Lung (tissue), 12 donors: ENCODE data around the gene IFT43. TPM values are rescaled to one million over a fixed set of nuclear protein-coding genes. Genes with fewer than 3 reads are reported as not detected.

Experiments used
- ATAC-seq: fragments of 200-7000 bp; cut with Tn5 transposase; one replicate; pipeline ENCODE4 v1.9.1; 2020; ENCODE audit warnings: moderate number of reproducible peaks; ENCODE audit not compliant: insufficient read depth, low FRiP score
- DNase-seq, 3 donors: peaks; one replicate each; pipeline ENCODE4 v3.0.0-alpha.2; 2013 to 2017
- H3K27ac ChIP-seq, 2 donors: one replicate each; pipeline ENCODE4 v1.5.1; 2013; ENCODE audit warnings: mild to moderate bottlenecking in 2 of 2, moderate library complexity in 2 of 2, control low read depth in 1 of 2, inconsistent platforms in 1 of 2, low read depth in 1 of 2, low read length in 1 of 2
- H3K27me3 ChIP-seq, 3 donors: one replicate each; pipeline ENCODE4 v1.5.1; 2013; ENCODE audit warnings: low read length in 2 of 3; ENCODE audit not compliant: control insufficient read depth in 3 of 3, insufficient read depth in 3 of 3
- H3K36me3 ChIP-seq, 4 donors: one replicate each; pipeline ENCODE4 v1.5.1; 2013; ENCODE audit warnings: low read length in 4 of 4, mild to moderate bottlenecking in 1 of 4, moderate library complexity in 1 of 4; ENCODE audit not compliant: control insufficient read depth in 4 of 4, insufficient read depth in 4 of 4
- H3K4me1 ChIP-seq, 5 donors: one replicate each; pipeline ENCODE4 v1.5.1; 2013; ENCODE audit warnings: low read length in 5 of 5, mild to moderate bottlenecking in 2 of 5, moderate library complexity in 1 of 5; ENCODE audit not compliant: control insufficient read depth in 5 of 5, insufficient read depth in 5 of 5
- H3K4me3 ChIP-seq: one replicate; pipeline ENCODE4 v1.5.1; 2013; ENCODE audit warnings: mild to moderate bottlenecking, control low read depth, moderate library complexity
- H3K9ac ChIP-seq, 2 donors: one replicate each; pipeline ENCODE4 v1.5.1; 2013; ENCODE audit warnings: low read length in 2 of 2, control low read depth in 1 of 2; ENCODE audit not compliant: insufficient read depth in 1 of 2
- H3K9me3 ChIP-seq, 4 donors: one replicate each; pipeline ENCODE4 v1.5.1; 2013; ENCODE audit warnings: low read length in 3 of 4, mild to moderate bottlenecking in 1 of 4, moderate library complexity in 1 of 4; ENCODE audit not compliant: control insufficient read depth in 4 of 4, insufficient read depth in 3 of 4
- CTCF ChIP-seq: IDR thresholded peaks from 2 replicates; pipeline ENCODE4 v1.5.1; 2012; ENCODE audit warnings: mild to moderate bottlenecking; ENCODE audit errors: control extremely low read depth, extremely low read depth
- WGBS, 2 donors: extraction: QIAGEN DNeasy Blood & Tissue Kit; methylation state at CpG; one replicate each; pipeline ENCODE4 v1.1.7; 2013; 5-methylcytosine and 5-hydroxymethylcytosine counted together
- polyA plus RNA-seq, 2 donors: library from polyadenylated mRNA; stranded (reverse); fragments of 200-250 nt; gene quantifications; one replicate each; pipeline ENCODE4 v1.2.1, GENCODE V29; 2013
- total RNA-seq, 2 donors: library from RNA; depleted of rRNA in 1 of 2; stranded (reverse); fragments of >200 nt in 1 of 2; gene quantifications; one replicate each; pipeline ENCODE4 v1.2.1, GENCODE V29; 2014 to 2021
- donor health status: control.
- donor health status: control.
- donor health status: Bipolar disorder and iron deficiency.
- donor health status: healthy.
- donor health status: DM: yes; HTN: yes; CAD: no.

Gene IFT43
- total and polyA plus RNA-seq, 4 donors: 35.4 to 51.6 (median 40.4) TPM

- Histone ChIP-seq H3K4me3 (no peak overlapping the region), H3K4me1 (peaks cover 0 to 12% (median 10%) of the 10 kb centered on the region in 5 donors), H3K9me3 (no peaks in the 10 kb centered on the region), H3K36me3 (peaks cover 4 to 63% (median 32%) of the 10 kb centered on the region in 4 donors), H3K27ac (no peak overlapping the region), H3K9ac (no peak overlapping the region), H3K27me3 (no peaks in the 10 kb centered on the region)
- no peak for DNase-seq
- no peak for TF ChIP-seq CTCF
- 78 to 85% methylated on average over 4 of the region's 4 CpGs for WGBS, 2 donors
- ATAC-seq: no peak
Observed at GRCh38 chr14:75969126-75969525, 16.4 kb upstream of the IFT43 start.

GRCh38 chr14:75969891-75970290 is 15.7 kb upstream of the IFT43 start:
- H3K36me3 ChIP-seq: peaks cover 4 to 61% (median 30%) of the 10 kb centered on the region in 4 donors
- DNase-seq (no peak), ATAC-seq (no peak)
- 78 to 85% methylated on average over 8 of the region's 8 CpGs for WGBS, 2 donors
- no peak overlapping the region for H3K27ac ChIP-seq
- no peak overlapping the region for H3K9ac ChIP-seq
- no peaks in the 10 kb centered on the region for H3K27me3 ChIP-seq
- no peak overlapping the region for H3K4me3 ChIP-seq
- no peak for TF ChIP-seq CTCF
- H3K9me3 ChIP-seq: no peaks in the 10 kb centered on the region
- peaks cover 0 to 12% (median 10%) of the 10 kb centered on the region in 5 donors for H3K4me1 ChIP-seq

GRCh38 chr14:75970989-75971388 is 14.6 kb upstream of the IFT43 start:
- Histone ChIP-seq H3K9ac (no peak overlapping the region), H3K4me1 (peaks cover 0 to 14% (median 10%) of the 10 kb centered on the region in 5 donors), H3K4me3 (no peak overlapping the region), H3K36me3 (peaks cover 0 to 50% (median 26%) of the 10 kb centered on the region in 4 donors), H3K27me3 (no peaks in the 10 kb centered on the region), H3K9me3 (no peaks in the 10 kb centered on the region), H3K27ac (no peak overlapping the region)
- TF ChIP-seq CTCF: no peak
- ATAC-seq (no peak), DNase-seq (no peak)
- 85 to 88% methylated on average over 9 of the region's 9 CpGs for WGBS, 2 donors

GRCh38 chr14:75971509-75971908 is 14.1 kb upstream of the IFT43 start:
- TF ChIP-seq CTCF: no peak
- DNase-seq (no peak), ATAC-seq (no peak)
- Histone ChIP-seq H3K27ac (no peak overlapping the region), H3K27me3 (no peaks in the 10 kb centered on the region), H3K4me1 (peaks cover 0 to 19% (median 12%) of the 10 kb centered on the region in 5 donors), H3K36me3 (peaks cover 0 to 45% (median 24%) of the 10 kb centered on the region in 4 donors), H3K4me3 (no peak overlapping the region), H3K9ac (no peak overlapping the region), H3K9me3 (no peaks in the 10 kb centered on the region)
- 95 to 97% methylated on average over 15 of the region's 15 CpGs for WGBS, 2 donors
